Activated CD8-positive, alpha-beta T cell treated with anti-CD3 and anti-CD28 coated beads for 36 hours (primary cell): Measurements from ENCODE around the gene LPA. TPM values are rescaled to one million over a fixed set of nuclear protein-coding genes. Genes with fewer than 3 reads are reported as not detected.

Source experiments
- ATAC-seq: fragments of 200-7000 bp; cut with Tn5 transposase; one replicate; pipeline ENCODE4 v1.10.0; 2021; ENCODE audit warnings: mild to moderate bottlenecking, moderate library complexity
- CTCF ChIA-PET: fragments of 350-600 bp; sonication (Branson Sonifier 250); formaldehyde crosslinking; loops from one replicate; lab custom pipeline; 2021; ENCODE audit warnings: antibody characterized with exemption; lab: Charles Lee
- POLR2A ChIA-PET: fragments of 350-600 bp; sonication (Branson Sonifier 250); formaldehyde crosslinking; loops from one replicate; lab custom pipeline; 2021; ENCODE audit warnings: antibody characterized with exemption; lab: Charles Lee
- DNase-seq: peaks from one replicate; pipeline ENCODE4 v3.0.0-alpha.2; 2020
- H3K27ac Mint-ChIP-seq: one replicate; pipeline ENCODE4 v1.8.0; 2021; ENCODE audit warnings: mild to moderate bottlenecking, mixed read lengths
- H3K27me3 Mint-ChIP-seq: one replicate; pipeline ENCODE4 v1.8.0; 2021; ENCODE audit warnings: mixed read lengths
- H3K36me3 Mint-ChIP-seq: one replicate; pipeline ENCODE4 v1.8.0; 2021; ENCODE audit warnings: low read depth, mixed read lengths
- H3K4me1 Mint-ChIP-seq: one replicate; pipeline ENCODE4 v1.8.0; 2021; ENCODE audit warnings: low read depth, mixed read lengths
- H3K4me3 Mint-ChIP-seq: one replicate; pipeline ENCODE4 v1.8.0; 2021; ENCODE audit warnings: mild to moderate bottlenecking, moderate library complexity, mixed read lengths
- H3K9me3 Mint-ChIP-seq: one replicate; pipeline ENCODE4 v1.8.0; 2021; ENCODE audit warnings: mixed read lengths
- intact Hi-C: fragments of 100-400 bp; cut with micrococcal nuclease; formaldehyde crosslinking; loops from one replicate; pipeline ENCODE4 v1.10.0; 2022
- total RNA-seq, 2 experiments: library from RNA; stranded (reverse); gene quantifications; one replicate each; pipeline ENCODE4 v1.2.3, GENCODE V29; 2021
- TF ChIP-seq, protein P1 (sequence below): fragments of 200-600 bp; IDR thresholded peaks from one replicate; pipeline ENCODE4 v1.8.0; 2022; ENCODE audit warnings: antibody characterized with exemption, mild to moderate bottlenecking

The LPA gene
- total RNA-seq, 2 experiments from 2014 or later = not detected

GRCh38 chr6:160510976-160511617, 153.0 kb downstream of the LPA start:
- H3K9me3 Mint-ChIP-seq = no peaks in the 10 kb centered on the region
- H3K27ac Mint-ChIP-seq = no peak overlapping the region
- TF ChIP-seq, protein P1, sequence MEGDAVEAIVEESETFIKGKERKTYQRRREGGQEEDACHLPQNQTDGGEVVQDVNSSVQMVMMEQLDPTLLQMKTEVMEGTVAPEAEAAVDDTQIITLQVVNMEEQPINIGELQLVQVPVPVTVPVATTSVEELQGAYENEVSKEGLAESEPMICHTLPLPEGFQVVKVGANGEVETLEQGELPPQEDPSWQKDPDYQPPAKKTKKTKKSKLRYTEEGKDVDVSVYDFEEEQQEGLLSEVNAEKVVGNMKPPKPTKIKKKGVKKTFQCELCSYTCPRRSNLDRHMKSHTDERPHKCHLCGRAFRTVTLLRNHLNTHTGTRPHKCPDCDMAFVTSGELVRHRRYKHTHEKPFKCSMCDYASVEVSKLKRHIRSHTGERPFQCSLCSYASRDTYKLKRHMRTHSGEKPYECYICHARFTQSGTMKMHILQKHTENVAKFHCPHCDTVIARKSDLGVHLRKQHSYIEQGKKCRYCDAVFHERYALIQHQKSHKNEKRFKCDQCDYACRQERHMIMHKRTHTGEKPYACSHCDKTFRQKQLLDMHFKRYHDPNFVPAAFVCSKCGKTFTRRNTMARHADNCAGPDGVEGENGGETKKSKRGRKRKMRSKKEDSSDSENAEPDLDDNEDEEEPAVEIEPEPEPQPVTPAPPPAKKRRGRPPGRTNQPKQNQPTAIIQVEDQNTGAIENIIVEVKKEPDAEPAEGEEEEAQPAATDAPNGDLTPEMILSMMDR = no peak
- intact Hi-C loops = no loop called here
- H3K27me3 Mint-ChIP-seq = peaks cover 13% of the 10 kb centered on the region
- no peaks in the 10 kb centered on the region for H3K4me1 Mint-ChIP-seq
- DNase-seq = no peak
- H3K36me3 Mint-ChIP-seq = no peaks in the 10 kb centered on the region
- POLR2A ChIA-PET = interaction anchor here (1.2 kb wide), 1 partner anchor 10 kb away, joined by 3 read pairs; no protein-coding TSS in a partner anchor
- no peak overlapping the region for H3K4me3 Mint-ChIP-seq
- no peak for ATAC-seq
- CTCF ChIA-PET = interaction anchor here (1.3 to 4.0 kb wide), 2 partner anchors 9 to 22 kb away, joined by 3 to 32 read pairs; no protein-coding TSS in a partner anchor

DNA sequence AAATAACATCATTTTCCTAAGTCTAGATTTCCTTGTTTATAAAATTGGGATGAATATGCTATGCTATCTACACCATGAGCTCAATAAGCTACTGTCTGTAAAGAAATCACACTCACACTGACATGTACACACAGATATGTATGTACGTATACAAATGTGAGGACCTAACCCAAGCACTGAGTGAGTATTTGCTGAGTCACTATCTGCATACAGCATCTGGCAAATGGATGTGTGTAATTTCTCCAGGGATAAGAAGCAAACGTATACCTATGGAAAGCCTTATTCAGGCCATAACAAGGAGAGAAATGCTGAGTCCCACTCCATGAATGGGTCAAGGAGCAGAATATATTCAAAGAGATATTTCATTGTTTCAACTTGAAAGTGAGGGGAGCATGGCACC, 153.9 kb downstream of the LPA start:
- TF ChIP-seq, protein P1 = no peak
- Mint-ChIP-seq H3K9me3 (no peaks in the 10 kb centered on the region), H3K27me3 (peaks cover 11% of the 10 kb centered on the region), H3K36me3 (no peaks in the 10 kb centered on the region), H3K4me1 (no peaks in the 10 kb centered on the region), H3K27ac (no peak overlapping the region), H3K4me3 (no peak overlapping the region)
- POLR2A ChIA-PET = no interaction called here
- intact Hi-C loops = no loop called here
- no peak for ATAC-seq
- DNase-seq = no peak
- CTCF ChIA-PET = interaction anchor here (4.0 kb wide), 1 partner anchor 10 kb away, joined by 32 read pairs; no protein-coding TSS in a partner anchor

DNA sequence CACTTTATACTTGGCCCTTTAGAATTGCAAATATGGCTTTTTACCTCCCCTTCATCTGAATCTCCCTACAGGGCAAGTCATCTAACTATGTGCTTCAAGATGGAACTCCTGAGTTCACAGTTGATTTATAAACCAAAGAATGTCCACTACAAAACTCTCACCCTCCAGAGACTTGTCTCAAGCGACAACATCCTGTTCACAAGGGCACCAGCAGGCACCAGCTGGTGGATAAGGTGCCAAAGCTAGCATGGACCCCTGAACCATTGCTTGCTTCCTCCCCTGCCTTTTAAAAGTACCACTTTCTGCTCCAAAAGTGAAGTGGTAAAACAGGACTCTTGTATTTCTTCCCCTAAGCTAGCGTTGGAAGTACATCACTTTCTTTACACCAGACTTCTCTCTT, 154.5 kb downstream of the LPA start:
- H3K36me3 Mint-ChIP-seq = no peaks in the 10 kb centered on the region
- H3K9me3 Mint-ChIP-seq = no peaks in the 10 kb centered on the region
- H3K4me3 Mint-ChIP-seq = no peak overlapping the region
- no peaks in the 10 kb centered on the region for H3K4me1 Mint-ChIP-seq
- intact Hi-C loops = no loop called here
- ATAC-seq (no peak), DNase-seq (no peak)
- POLR2A ChIA-PET = no interaction called here
- H3K27ac Mint-ChIP-seq = no peak overlapping the region
- peaks cover 8% of the 10 kb centered on the region for H3K27me3 Mint-ChIP-seq
- TF ChIP-seq, protein P1 = no peak
- CTCF ChIA-PET = interaction anchor here (1.5 to 4.0 kb wide), 2 partner anchors 10 to 24 kb away, joined by 3 to 32 read pairs; no protein-coding TSS in a partner anchor

DNA sequence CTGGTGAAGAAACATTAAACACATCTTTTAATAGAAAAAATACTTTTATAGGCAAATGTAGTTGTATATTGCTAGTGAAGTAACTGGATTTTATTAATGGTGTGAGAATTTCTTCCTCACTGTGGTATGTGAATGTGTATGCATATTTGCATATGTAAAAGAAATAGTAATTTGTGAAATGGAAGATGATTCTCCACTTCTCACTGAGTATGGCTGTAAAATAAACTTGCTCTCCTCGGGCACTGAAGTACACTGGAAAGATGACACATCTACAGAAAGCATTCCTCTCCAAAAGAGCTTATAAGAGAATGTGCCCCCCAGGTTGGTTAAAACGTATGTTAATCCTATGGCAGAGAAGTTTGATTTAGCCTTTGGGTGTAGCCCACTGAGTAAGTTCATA, 155.5 kb downstream of the LPA start:
- ChIA-PET CTCF (interaction anchor here (1.5 to 4.0 kb wide), 3 partner anchors 11 to 25 kb away, joined by 3 to 32 read pairs (median 10); no protein-coding TSS in a partner anchor), POLR2A (no interaction called here)
- H3K27me3 Mint-ChIP-seq = peaks cover 6% of the 10 kb centered on the region
- H3K27ac Mint-ChIP-seq = no peak overlapping the region
- no peaks in the 10 kb centered on the region for H3K36me3 Mint-ChIP-seq
- TF ChIP-seq, protein P1 = no peak
- ATAC-seq = no peak
- H3K4me3 Mint-ChIP-seq = no peak overlapping the region
- peaks cover 6% of the 10 kb centered on the region for H3K9me3 Mint-ChIP-seq
- intact Hi-C loops = no loop called here
- no peak for DNase-seq
- no peaks in the 10 kb centered on the region for H3K4me1 Mint-ChIP-seq

GRCh38 chr6:160507420-160507819, 156.7 kb downstream of the LPA start:
- Mint-ChIP-seq H3K36me3 (no peaks in the 10 kb centered on the region), H3K4me1 (no peaks in the 10 kb centered on the region), H3K4me3 (no peak overlapping the region), H3K27ac (no peak overlapping the region), H3K9me3 (peaks cover 6% of the 10 kb centered on the region), H3K27me3 (peaks cover 3% of the 10 kb centered on the region)
- intact Hi-C loops = no loop called here
- CTCF ChIA-PET = interaction anchor here (3.1 kb wide), 1 partner anchor 12 kb away, joined by 10 read pairs; no protein-coding TSS in a partner anchor
- POLR2A ChIA-PET = no interaction called here
- ATAC-seq (no peak), DNase-seq (no peak)
- TF ChIP-seq, protein P1 = no peak
